ENCODE measurements around the gene PTPRT.
"Not testable (repeated sequence)": the region's sequence is repeated elsewhere in the genome, so short reads cannot be mapped to it uniquely, and the experiment has no call there.

PTPRT gene

DNA sequence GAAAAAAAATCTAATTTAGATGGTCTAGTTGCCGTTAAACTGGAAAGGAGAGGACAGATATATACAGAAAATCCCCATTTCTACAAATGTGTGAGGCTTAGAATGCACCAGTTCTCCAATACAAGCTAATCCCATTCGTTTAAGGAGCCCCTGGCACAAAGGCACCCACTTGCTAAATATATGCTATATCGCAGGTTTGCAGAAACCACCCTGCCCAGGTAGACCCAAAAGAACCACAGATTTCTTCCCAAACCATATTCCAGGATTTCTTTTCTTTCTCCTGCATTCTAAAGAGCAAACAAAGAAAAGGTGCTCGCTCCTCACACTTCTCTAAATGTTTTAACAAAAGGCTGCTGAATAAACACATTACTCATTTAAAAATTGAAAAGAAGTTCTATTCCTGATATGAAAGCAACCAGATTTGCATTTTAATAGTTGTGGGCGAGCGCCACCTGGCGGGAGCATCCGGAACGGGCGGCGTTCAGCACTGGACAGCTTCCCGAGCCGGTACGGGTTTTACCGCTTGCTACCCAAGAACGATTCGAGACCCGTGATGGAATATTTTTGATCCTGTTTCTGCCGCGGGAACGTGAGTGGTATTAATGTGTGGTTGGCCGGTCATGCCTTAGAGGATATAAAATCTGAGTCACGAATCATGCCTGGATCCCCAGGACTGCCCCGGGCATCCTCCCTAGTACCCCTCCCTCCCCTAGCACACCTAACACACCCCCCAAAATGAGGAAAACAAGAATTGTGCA lies 2.1 kb downstream of the PTPRT start:
- peak in 1 of 2 donors; percentile 21 for DNase-seq (ENCODE audit: low read depth in 2 of 2, low spot score in 1 of 2)

DNA sequence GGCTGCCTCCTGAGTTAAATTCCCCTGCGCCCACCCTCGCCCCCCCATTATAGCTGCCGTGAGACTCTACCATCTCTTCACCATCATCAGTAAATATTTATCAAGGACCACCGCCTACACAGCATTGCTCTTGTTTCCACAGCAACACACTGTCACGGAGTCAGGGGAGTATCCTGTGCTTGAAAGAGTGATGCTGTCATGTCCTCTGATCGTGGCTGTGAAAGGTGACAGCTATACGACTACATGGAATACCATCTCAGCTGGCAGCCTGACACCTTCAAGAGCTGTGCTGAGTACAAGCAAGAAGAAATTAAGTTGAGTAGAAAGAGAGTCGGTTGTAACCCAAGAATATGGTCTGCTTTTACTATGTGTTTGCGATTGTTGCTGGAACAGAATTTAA lies 3.4 kb downstream of the PTPRT start:
- no peak for DNase-seq (ENCODE audit: low read depth in 2 of 2, low spot score in 1 of 2)

DNA sequence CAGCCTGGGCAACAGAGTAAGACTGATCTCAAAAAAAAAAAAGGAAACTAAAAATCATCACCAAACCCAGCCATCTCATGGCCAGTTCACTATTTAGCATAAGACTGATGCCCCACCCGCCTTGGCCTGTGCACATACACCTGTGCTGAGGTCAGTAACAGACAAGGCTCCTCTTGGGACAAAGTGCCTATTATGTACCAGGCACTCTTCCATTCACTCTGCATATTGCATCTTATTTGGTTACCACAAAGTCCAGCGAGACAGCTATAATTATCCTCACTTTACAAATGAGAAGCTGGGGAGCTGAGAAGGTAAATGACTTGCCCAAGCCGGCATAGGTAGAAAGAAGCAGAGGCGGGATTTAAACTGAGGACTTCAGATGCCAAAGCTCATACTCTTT lies 3.8 kb downstream of the PTPRT start:
- DNase-seq (ENCODE audit: low read depth in 2 of 2, low spot score in 1 of 2) = no peak

DNA sequence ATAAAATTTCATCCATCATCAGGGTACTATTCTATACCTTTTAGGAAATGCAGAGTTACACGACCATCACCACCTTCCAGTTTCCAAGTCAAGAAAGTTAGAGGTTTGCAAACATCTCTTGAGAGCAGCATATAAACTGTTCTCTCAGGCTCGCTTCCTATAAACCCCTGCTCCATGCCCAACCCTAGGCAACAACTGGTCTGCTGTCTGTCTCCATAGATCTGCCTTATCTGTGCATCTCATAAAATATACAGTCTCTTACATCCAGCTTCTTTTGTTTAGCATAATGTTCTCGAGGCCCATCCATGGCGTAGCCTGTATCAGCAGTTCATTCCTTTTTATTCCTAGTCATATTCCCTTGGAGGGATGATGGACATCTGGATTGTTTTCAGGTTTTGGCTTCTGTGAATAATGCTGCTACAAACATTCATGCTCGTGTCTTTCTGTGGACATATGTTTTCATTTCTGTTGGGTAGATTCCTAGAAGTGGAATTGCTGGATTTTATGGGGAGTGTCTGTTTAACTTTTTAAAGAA lies 6.1 kb downstream of the PTPRT start:
- no peak for DNase-seq (ENCODE audit: low read depth in 2 of 2, low spot score in 1 of 2)

DNA sequence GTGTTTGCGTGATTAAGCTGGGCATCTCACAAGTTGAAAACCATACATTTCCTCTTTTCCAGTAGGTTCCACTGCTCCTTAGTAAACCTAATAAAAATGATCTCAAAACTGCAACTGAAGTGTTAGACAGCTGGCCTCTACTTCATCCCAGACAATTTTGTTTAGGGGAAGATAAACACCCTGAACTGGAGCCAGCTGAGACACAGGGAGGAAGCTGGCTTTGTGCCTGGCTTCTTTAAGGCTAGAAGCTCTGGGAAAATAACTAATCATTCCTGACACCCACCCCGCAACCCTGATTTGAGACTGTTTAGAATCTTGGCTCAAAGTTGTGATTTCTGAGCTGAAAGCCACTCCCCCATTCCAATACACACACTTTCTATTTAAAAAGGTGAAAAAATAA lies 11.6 kb downstream of the PTPRT start:
- no peak for DNase-seq (ENCODE audit: low read depth in 2 of 2, low spot score in 1 of 2)

DNA sequence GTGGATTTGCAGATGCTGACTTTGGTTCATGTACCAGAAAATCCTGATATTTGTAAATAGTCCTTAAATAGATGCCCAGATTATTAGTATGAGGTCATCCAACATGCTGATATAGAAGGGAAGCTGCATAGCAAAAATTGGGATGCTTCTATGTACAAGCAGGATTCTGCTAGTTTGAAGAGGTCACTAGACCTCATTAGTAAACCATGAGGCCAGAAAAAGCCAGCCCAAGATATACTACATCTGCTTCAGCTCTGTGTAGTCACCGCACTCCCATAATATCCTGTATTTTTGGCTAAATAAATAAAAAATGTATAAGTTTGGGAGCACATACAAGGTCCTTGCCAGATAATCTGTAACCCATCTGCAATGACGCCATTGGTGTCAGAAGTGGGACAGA lies 13.0 kb downstream of the PTPRT start:
- no peak for DNase-seq (ENCODE audit: low read depth in 2 of 2, low spot score in 1 of 2)

DNA sequence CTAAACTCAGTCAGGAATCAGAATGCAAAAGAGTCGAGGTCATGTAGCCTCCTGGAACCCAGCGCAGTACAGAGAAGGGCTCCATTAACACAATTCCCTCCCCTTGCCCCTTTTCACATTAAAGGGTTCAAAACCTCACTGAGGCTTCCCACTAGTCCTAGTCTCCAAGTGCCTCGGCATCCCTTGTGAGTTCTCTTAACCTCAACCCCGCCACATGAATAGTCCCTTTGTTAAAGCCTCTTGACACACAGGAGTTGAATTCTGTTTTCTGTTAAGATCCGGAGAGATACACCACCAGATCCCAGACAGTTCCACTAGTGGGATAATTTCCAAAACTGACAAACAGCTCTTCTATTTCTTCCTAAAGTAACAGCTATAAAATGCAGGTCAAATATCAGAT lies 17.8 kb downstream of the PTPRT start:
- DNase-seq (ENCODE audit: low read depth in 2 of 2, low spot score in 1 of 2) = no peak

DNA sequence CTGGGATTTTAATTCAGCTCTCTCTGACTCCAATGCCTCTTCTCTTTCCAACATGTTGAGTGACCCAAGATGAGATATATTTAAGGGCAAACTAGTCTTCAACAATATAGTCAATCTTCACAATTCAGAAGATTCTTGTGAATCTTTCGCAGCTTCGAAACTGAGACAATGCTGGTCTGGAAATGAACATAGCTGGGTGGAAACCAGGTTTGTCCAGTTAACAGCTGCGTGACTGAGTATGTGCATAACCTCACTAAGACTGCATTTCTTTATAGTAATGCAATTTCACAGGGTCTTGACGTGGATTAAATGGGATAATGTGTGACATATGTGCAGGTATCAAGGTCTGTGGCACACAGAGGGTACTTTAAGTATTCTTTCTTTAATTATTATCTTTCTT lies 18.9 kb downstream of the PTPRT start:
- DNase-seq (ENCODE audit: low read depth in 2 of 2, low spot score in 1 of 2) = no peak

DNA sequence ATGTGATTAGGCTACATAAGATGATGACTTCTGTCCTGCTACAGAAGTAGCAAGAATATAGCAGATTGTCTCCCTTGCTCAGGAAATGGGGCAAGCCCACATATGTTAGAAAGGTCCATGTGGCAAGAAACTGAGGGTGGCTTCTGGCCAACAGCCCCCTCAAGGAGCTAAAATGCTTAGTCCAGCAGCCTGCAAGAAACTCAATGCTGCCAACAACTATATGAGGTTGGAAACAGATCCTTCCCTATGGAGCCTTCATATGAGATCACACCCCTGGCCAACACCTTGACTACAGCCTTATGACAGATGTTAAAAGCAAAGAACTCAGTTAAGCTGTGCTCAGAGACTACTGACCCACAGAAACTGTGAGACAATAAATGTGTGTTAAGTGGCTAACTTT lies 22.1 kb downstream of the PTPRT start:
- DNase-seq (ENCODE audit: low read depth in 2 of 2, low spot score in 1 of 2) = no peak

DNA sequence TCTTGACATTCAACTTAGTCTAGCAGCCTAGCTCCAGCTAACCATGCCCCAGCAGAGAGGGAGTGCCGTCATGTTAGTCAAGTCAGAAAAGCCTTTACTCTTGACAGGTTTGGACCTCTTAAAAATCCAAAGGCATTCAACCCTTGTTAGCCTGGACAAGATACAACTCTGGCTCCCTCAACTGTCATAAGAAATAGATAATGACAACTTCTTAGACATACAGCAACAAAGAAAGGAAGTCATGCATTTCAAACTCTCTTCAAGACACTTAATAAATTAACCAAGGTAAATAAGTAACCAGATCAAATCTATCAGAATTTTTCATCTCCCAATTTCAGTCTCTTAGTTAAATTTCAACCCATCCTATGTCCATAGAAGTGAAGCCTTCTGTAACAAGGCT lies 22.7 kb downstream of the PTPRT start:
- no peak for DNase-seq (ENCODE audit: low read depth in 2 of 2, low spot score in 1 of 2)

DNA sequence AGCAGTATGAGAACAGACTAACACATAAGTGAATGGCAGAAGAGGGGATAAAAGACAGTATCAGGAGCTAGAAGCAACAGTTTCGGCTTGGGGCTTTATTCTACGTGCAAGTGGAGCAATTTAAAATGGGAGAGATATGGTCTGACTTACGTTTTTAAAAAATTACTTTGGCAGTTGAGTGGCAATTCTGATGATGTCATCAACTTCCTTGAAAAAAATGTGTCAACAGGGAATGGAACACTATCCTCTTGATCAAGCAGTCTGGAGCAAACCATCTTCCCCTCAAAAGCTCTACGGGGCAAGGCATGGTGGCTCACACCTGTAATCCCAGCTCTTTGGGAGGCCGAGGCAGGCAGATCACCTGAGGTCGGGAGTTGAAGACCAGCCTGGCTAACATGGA lies 24.1 kb downstream of the PTPRT start:
- no peak for DNase-seq (ENCODE audit: low read depth in 2 of 2, low spot score in 1 of 2)

DNA sequence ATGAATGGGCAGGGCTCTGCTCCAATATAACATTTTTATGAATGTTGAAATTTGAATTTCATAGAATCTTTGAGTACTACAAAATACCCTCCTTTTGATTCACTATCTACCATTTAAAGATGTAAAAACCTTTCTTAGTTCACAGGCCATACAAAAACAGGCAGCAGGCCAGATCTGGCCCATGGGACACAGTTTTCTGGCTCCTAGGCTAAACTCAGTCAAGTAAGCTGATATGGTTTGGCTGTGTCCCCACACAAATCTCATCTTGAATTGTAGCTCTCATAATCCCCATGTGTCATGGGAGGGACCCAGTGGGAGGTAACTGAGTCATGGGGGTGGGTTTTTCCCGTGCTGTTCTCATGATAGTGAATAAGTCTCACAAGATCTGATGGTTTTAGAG lies 25.0 kb downstream of the PTPRT start:
- DNase-seq (ENCODE audit: low read depth in 2 of 2, low spot score in 1 of 2) = not testable (repeated sequence)

DNA sequence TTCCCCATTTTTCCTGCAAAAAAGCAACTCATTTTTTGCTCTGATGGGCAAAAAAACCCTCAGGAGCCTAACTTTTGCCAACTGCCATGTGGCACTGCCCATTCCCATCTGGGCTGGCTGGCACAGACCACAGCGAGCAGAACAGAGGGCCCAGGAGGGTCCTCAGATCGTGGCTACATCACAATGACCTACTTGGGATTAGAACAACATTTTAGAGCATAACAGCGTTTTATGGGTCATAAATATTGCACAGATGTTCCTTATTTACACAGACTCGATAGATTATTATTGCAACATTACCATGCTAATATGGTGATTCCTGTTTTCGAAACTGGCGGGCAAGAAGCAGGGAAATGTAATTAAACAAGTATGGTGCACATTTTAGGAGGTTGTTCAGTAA lies 28.0 kb downstream of the PTPRT start:
- DNase-seq (ENCODE audit: low read depth in 2 of 2, low spot score in 1 of 2) = no peak

DNA sequence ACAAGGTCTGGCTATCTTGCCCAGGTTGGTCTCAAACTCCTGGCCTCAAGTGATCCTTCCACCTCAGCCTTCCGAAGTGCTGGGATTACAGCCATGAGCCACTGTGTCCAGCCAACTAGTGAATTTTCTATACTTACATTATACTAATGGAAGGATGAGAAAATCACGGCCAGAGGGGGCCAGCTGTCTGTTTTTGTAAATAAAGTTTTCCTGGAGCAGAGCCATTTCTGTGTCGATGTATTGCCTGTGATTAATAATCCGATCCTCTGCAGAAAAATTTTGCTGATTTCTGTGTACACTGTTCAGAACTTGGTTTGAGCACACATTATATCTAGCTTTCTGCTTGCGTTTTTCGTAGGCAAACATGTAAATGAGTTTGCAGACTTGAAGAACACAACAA lies 28.8 kb downstream of the PTPRT start:
- no peak for DNase-seq (ENCODE audit: low read depth in 2 of 2, low spot score in 1 of 2)

DNA sequence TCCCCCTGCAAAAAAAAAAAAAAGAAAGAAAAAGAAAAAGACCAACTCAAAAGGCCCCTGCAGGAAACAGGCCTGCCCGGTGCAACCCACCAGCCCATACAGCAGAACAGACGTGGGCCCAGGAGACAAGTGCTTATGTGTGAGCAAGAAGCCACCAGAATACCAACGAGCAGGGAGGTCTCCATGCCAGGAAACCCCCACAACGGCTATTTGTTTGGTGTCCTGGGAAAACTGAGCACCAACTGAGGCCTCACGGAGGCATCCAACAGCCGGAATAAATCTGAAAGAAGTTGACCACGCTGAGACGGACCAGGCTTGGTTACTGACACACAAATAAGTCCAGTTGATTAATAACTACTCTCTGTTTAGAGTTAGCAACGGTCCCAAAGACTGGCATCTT lies 29.7 kb downstream of the PTPRT start:
- no peak for DNase-seq (ENCODE audit: low read depth in 2 of 2, low spot score in 1 of 2)

DNA sequence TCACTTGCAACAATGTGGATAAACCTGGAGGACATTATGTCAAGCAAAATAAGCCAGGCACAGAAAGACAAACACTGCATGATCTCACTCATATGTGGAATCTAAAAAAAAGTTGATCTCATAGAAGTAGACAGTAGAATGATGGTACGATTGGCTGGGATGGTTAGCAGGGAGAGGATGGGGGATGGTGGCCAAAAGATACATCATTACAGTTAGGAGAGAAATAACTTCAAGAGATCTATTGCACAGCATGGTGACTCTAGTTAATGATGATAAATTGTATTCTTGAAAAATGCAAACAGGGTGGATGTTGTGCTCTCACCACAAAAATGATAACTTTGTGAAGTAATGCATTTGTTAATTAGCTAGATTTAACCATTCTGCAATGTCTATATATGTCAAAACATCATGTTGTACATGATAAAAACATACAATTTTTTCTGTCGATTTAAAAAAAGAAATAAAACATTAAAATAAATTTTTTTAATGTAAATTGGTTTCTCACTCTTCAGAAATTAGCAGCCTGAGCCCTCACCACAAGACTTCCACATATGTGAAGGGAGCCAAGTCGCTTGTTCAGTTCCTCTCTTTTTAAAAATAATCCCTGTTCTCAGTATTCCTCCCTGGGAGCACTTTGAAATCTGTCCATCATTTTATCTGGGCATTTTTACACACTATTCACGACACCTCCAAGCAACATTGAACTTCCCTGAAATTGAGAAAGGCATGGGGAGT lies 34.2 kb downstream of the PTPRT start:
- DNase-seq (ENCODE audit: low read depth in 2 of 2, low spot score in 1 of 2) = no peak

DNA sequence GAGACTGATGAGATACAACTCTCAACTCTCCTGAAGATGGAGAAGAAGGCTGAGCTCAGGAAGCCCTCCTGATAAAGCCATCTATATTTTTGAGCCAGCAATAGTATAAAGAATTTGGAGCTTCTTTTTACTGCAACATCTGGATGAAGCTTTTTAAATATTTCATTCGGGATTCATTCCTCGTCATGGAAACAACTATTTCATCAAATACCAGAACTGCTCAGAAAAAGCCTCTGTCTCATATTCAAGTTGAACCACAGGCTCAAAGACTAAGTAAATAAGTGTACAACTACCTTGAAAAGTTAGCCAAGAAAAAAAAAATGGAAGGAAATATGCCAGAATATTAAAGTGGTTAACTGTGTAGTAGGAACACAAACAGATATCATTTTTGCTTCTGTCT lies 37.8 kb downstream of the PTPRT start:
- DNase-seq (ENCODE audit: low read depth in 2 of 2, low spot score in 1 of 2) = no peak

DNA sequence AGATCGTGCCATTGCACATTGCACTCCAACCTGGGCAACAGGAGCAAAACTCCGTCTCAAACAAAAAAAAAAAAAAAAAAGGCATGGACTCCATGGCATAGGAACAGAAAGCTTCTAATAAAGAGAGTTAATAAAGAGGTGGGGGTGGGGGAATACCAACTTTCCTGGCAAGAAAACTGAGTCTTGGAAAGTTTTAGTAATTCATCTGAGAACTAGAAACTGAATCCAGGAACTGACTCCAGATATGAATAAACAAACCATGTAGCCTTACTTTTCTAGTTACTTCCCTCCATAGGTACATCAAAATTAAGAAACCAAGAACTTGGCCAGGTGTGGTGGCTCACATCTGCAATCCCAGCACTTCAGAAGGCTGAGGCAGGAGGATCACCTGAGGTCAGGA lies 38.5 kb downstream of the PTPRT start:
- no peak for DNase-seq (ENCODE audit: low read depth in 2 of 2, low spot score in 1 of 2)

DNA sequence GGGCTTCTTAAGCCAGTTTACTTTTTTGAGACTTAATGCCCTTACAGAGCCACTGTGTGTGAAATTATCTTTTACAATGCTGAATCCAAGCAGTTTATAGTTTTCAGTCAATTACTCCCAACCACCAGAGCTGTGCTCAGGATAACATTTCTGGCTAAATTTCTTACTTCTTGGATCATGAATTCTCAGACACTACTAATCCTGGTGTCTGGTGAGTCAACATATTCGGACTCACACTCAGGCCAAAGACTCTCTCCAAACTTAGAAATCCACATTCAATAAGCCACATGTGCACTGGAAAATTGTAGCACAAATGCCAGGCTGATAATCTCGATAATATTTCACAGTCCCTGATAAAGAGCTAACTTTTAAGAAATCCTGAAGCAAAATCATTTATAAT lies 49.0 kb downstream of the PTPRT start:
- no peak for DNase-seq (ENCODE audit: low read depth in 2 of 2, low spot score in 1 of 2)

DNA sequence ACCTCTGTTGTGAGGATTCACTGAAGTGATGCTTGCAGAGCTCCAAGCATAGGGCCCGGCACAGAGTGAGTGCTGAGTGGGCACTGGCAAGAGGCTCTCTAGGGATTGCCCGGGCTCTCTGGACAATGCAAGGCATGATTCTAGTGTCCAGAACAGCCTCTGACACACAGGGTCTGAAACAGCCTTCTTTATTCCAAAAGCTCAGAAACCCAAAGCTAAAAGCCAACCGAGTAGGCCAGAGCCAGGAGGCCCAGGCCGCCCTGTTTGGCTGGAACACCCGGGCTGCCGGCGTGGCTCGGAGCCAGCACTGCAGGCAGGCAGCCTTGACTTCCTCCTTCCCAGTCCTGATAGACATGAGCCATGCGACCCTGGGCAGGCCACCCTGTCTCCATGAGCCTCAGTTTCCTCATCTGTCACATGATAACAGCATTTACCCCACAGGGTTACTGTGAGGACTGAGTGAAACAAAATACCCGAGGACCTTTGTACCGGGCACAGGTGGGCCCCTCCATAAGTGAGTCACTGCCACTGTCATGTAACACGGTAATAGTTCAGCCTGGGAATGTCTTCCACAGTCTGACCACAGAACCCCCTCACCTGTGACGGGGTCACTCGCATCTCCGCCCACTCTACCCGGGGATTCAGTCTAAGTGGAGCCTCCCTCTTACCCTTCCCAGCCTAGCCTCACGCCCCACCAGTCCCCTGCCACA lies 51.5 kb downstream of the PTPRT start:
- DNase-seq (ENCODE audit: low read depth in 2 of 2, low spot score in 1 of 2) = no peak

DNA sequence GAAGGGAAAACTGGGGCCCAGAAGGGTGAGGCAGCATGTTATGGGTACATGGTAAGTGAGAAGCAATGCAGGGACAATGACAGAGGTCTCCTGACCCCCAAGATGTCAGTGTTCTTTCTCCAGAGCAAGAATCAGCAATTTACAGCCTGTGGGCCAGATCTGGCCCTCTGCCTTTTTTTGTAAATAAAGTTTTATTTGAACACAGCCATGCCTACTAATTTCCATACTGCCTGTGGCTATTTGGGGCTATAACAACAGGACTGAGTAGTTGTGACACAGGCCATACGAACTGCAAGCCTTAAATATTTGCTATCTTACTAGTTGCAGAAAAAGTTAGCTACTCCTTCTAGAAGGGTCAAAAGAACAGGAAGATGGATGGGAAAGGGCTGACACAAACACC lies 52.5 kb downstream of the PTPRT start:
- no peak for DNase-seq (ENCODE audit: low read depth in 2 of 2, low spot score in 1 of 2)

DNA sequence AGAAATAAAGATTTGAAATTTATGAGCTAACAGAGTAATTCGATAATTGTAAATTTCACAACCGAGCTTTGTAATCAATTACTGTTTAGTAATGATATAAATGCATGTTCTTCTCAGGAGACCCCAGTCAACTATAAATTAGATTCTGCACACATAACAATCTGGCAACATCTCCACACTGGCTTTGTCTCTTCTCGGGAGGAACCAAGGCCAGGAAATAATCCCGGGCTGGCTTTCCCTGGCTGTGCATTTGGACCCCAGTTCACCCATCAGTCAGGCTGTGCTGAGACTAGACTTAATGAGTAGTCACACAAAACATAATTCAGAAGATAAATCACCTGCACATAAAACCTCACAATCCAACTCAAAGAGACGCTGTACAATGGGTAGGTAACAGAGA lies 65.5 kb downstream of the PTPRT start:
- no peak for DNase-seq (ENCODE audit: low read depth in 2 of 2, low spot score in 1 of 2)

Data from stimulated activated CD8-positive, alpha-beta memory T cell treated with anti-CD3 and anti-CD28 coated beads, Interleukin-4, amount 100 ng/mL, for 1 hour (primary cell).